CD14-positive monocyte (primary cell): ENCODE data around the gene EEF1AKMT2. TPM values are rescaled to one million over a fixed set of nuclear protein-coding genes. Genes with fewer than 3 reads are reported as not detected.

ENCODE experiments used
- DNase-seq, 3 donors: peaks; one replicate each; pipeline ENCODE4 v3.0.0-alpha.2; 2011 to 2022
- H2AFZ ChIP-seq: 2 replicates; pipeline ENCODE4 v1.6.0; 2012; ENCODE audit warnings: mild to moderate bottlenecking, low read depth, low read length, inconsistent platforms; ENCODE audit not compliant: insufficient read depth, poor library complexity, severe bottlenecking
- H3K27ac ChIP-seq, 2 donors: 1 replicate in 1 of 2; 2 replicates in 1 of 2; pipeline ENCODE4 v1.5.1; 2012 to 2013; ENCODE audit warnings: low read length in 2 of 2, control low read depth in 1 of 2, inconsistent platforms in 1 of 2, low read depth in 1 of 2, mild to moderate bottlenecking in 1 of 2
- H3K27me3 ChIP-seq, 2 donors: one replicate each; pipeline versions ENCODE4 v1.6.0 to v1.6.1; 2011 to 2013; ENCODE audit warnings: low read length in 2 of 2; ENCODE audit not compliant: control insufficient read depth in 2 of 2, insufficient read depth in 2 of 2
- H3K36me3 ChIP-seq, 2 donors: replicated peaks in 1 of 2; 1 replicate in 1 of 2; 2 replicates in 1 of 2; pipeline versions ENCODE4 v1.5.1 to v1.6.1; 2012 to 2013; ENCODE audit warnings: low read length in 2 of 2, control low read depth in 1 of 2, inconsistent platforms in 1 of 2, mild to moderate bottlenecking in 1 of 2; ENCODE audit not compliant: insufficient read depth in 2 of 2, control insufficient read depth in 1 of 2
- H3K4me1 ChIP-seq, 2 donors: 1 replicate in 1 of 2; 2 replicates in 1 of 2; pipeline versions ENCODE4 v1.5.1 to v1.6.1; 2012 to 2013; ENCODE audit warnings: low read length in 2 of 2, control low read depth in 1 of 2, inconsistent platforms in 1 of 2, mild to moderate bottlenecking in 1 of 2, moderate library complexity in 1 of 2; ENCODE audit not compliant: insufficient read depth in 2 of 2, control insufficient read depth in 1 of 2
- H3K4me2 ChIP-seq: replicated peaks from 2 replicates; pipeline ENCODE3; 2012; ENCODE audit warnings: low read length, moderate library complexity, mild to moderate bottlenecking; ENCODE audit not compliant: poor library complexity, severe bottlenecking; ENCODE audit errors: extremely low read depth
- H3K4me3 ChIP-seq, 3 experiments: fragments of 200-600 bp in 1 of 3; sonication (generic) in 1 of 3; replicated peaks in 1 of 3; 1 replicate in 2 of 3; 2 replicates in 1 of 3; pipeline ENCODE4 v1.5.1; 2011 to 2013; ENCODE audit warnings: low read length in 3 of 3, mild to moderate bottlenecking in 3 of 3, control low read depth in 2 of 3, low read depth in 2 of 3, inconsistent platforms in 1 of 3, moderate library complexity in 1 of 3
- H3K79me2 ChIP-seq: 2 replicates; pipeline ENCODE4 v1.6.0; 2012; ENCODE audit warnings: mild to moderate bottlenecking, control low read depth, inconsistent platforms, low read length, moderate library complexity; ENCODE audit not compliant: insufficient read depth
- H3K9ac ChIP-seq: 2 replicates; pipeline ENCODE4 v1.6.0; 2017; ENCODE audit warnings: low read length, mild to moderate bottlenecking; ENCODE audit not compliant: insufficient read depth, poor library complexity, severe bottlenecking
- H3K9me3 ChIP-seq, 2 donors: replicated peaks in 1 of 2; 1 replicate in 1 of 2; 2 replicates in 1 of 2; pipeline versions ENCODE4 v1.5.1 to v1.6.1; 2012 to 2013; ENCODE audit warnings: low read length in 2 of 2, control low read depth in 1 of 2; ENCODE audit not compliant: control insufficient read depth in 1 of 2, insufficient read depth in 1 of 2
- H4K20me1 ChIP-seq: 2 replicates; pipeline ENCODE4 v1.6.0; 2012; ENCODE audit warnings: mild to moderate bottlenecking, low read length, control low read depth, moderate library complexity; ENCODE audit not compliant: insufficient read depth
- H3K27ac Mint-ChIP-seq, 7 donors: one replicate each; pipeline ENCODE4 v1.8.0; 2020; ENCODE audit warnings: mild to moderate bottlenecking in 7 of 7, mixed read lengths in 7 of 7, moderate library complexity in 6 of 7, inconsistent platforms in 2 of 7
- H3K27me3 Mint-ChIP-seq, 3 donors: one replicate each; pipeline ENCODE4 v1.8.0; 2021 to 2022; ENCODE audit warnings: low read depth in 3 of 3, mild to moderate bottlenecking in 3 of 3, mixed read lengths in 3 of 3, moderate library complexity in 3 of 3, inconsistent platforms in 1 of 3
- H3K36me3 Mint-ChIP-seq, 2 donors: one replicate each; pipeline ENCODE4 v1.8.0; 2020; ENCODE audit warnings: mixed read lengths in 2 of 2, inconsistent platforms in 1 of 2, mild to moderate bottlenecking in 1 of 2
- H3K4me1 Mint-ChIP-seq: one replicate; pipeline ENCODE4 v1.8.0; 2020; ENCODE audit warnings: mild to moderate bottlenecking, mixed read lengths
- H3K4me3 Mint-ChIP-seq, 2 donors: one replicate each; pipeline ENCODE4 v1.8.0; 2020; ENCODE audit warnings: mild to moderate bottlenecking in 2 of 2, mixed read lengths in 2 of 2, moderate library complexity in 1 of 2
- H3K9me3 Mint-ChIP-seq, 7 donors: one replicate each; pipeline ENCODE4 v1.8.0; 2020 to 2022; ENCODE audit warnings: mixed read lengths in 7 of 7, mild to moderate bottlenecking in 6 of 7, moderate library complexity in 6 of 7, inconsistent platforms in 2 of 7
- CTCF ChIP-seq: fragments of 200-600 bp; IDR thresholded peaks from one replicate; pipeline ENCODE4 v1.8.0; 2022; ENCODE audit warnings: antibody characterized with exemption, mild to moderate bottlenecking
- WGBS: methylation state at CpG from one replicate; pipeline ENCODE4 v1.1.5; 2013; ENCODE audit warnings: missing lambda C conversion rate; ENCODE audit not compliant: insufficient coverage; 5-methylcytosine and 5-hydroxymethylcytosine counted together
- intact Hi-C, 2 donors: fragments of 100-400 bp; cut with micrococcal nuclease; formaldehyde crosslinking; loops; one replicate each; pipeline versions ENCODE4 v1.15.0 to v1.15.1; 2023
- polyA plus RNA-seq, 3 donors: library from polyadenylated mRNA; depleted of rRNA in 1 of 3; unstranded in 2 of 3; stranded (reverse) in 1 of 3; fragments of 300-500 nt in 2 of 3; fragments of >200 nt in 1 of 3; fragmentation: Illumina TruSeq in 2 of 3; gene quantifications; 1 replicate in 2 of 3; 2 replicates in 1 of 3; pipeline ENCODE4 v1.2.3, GENCODE V29; 2012 to 2021
- small RNA-seq: library from RNA; depleted of rRNA; stranded (forward); fragments of <200 nt; gene quantifications from one replicate; pipeline ENCODE3, GENCODE V24; 2012; ENCODE audit warnings: low read depth; ENCODE audit not compliant: insufficient read length

EEF1AKMT2 gene
- polyA plus RNA-seq, 3 donors = 7.6 to 13.6 (median 8.2) TPM

GRCh38 chr10:124708922-124709520 is 82.7 kb downstream of the EEF1AKMT2 start:
- H3K4me3 ChIP-seq = peak overlapping the region in 1 of 3 experiments; percentile 33
- Mint-ChIP-seq H3K4me3 (peak overlapping the region in 1 of 2 donors; percentile 2), H3K27me3 (peaks cover 0 to 1% (median 0%) of the 10 kb centered on the region in 3 donors), H3K9me3 (no peaks in the 10 kb centered on the region), H3K36me3 (peaks cover 44 to 55% of the 10 kb centered on the region in 2 donors), H3K27ac (peak overlapping the region; percentile 82 to 94 (median 86)), H3K4me1 (peaks cover 63% of the 10 kb centered on the region)
- H3K9me3 ChIP-seq = no peaks in the 10 kb centered on the region
- TF ChIP-seq CTCF = no peak
- peak in 1 of 3 donors; percentile 41 for DNase-seq
- peaks cover 49 to 63% of the 10 kb centered on the region in 2 donors for H3K4me1 ChIP-seq
- peaks cover 27 to 34% of the 10 kb centered on the region in 2 donors for H3K36me3 ChIP-seq
- H4K20me1 ChIP-seq = peaks cover 100% of the 10 kb centered on the region
- H3K27me3 ChIP-seq = no peaks in the 10 kb centered on the region
- peak overlapping the region; percentile 64 to 77 for H3K27ac ChIP-seq
- H2AFZ ChIP-seq = no peak overlapping the region
- intact Hi-C loops = loop anchor here in 1 of 2 donors (5.0 kb wide), 1 partner anchor 33 kb away; the partner anchor contains the start of gene FAM53B
- H3K4me2 ChIP-seq = peak overlapping the region; percentile 48
- WGBS = 85% methylated on average over 4 of the region's 11 CpGs
- peak overlapping the region; percentile 29 for H3K9ac ChIP-seq
- H3K79me2 ChIP-seq = peaks cover 100% of the 10 kb centered on the region

GRCh38 chr10:124708246-124708779 is 83.4 kb downstream of the EEF1AKMT2 start:
- peaks cover 0 to 1% (median 0%) of the 10 kb centered on the region in 3 donors for H3K27me3 Mint-ChIP-seq
- H3K4me3 ChIP-seq = peak overlapping the region in 1 of 3 experiments; percentile 33
- DNase-seq = no peak
- no peak overlapping the region for H3K4me3 Mint-ChIP-seq
- H3K36me3 ChIP-seq = peaks cover 34 to 41% of the 10 kb centered on the region in 2 donors
- H3K27ac Mint-ChIP-seq = peak overlapping the region; percentile 83 to 94 (median 87)
- H3K27ac ChIP-seq = peak overlapping the region; percentile 64 to 77
- no peaks in the 10 kb centered on the region for H3K27me3 ChIP-seq
- peaks cover 98% of the 10 kb centered on the region for H4K20me1 ChIP-seq
- H3K9me3 ChIP-seq = no peaks in the 10 kb centered on the region
- no peaks in the 10 kb centered on the region for H3K9me3 Mint-ChIP-seq
- H3K4me1 Mint-ChIP-seq = peaks cover 61% of the 10 kb centered on the region
- peaks cover 56 to 64% of the 10 kb centered on the region in 2 donors for H3K4me1 ChIP-seq
- peaks cover 100% of the 10 kb centered on the region for H3K79me2 ChIP-seq
- intact Hi-C loops = loop anchor here in 1 of 2 donors (5.0 kb wide), 1 partner anchor 34 kb away; the partner anchor contains the start of gene FAM53B
- TF ChIP-seq CTCF = no peak
- H3K36me3 Mint-ChIP-seq = peaks cover 50 to 56% of the 10 kb centered on the region in 2 donors
- peak overlapping the region; percentile 29 for H3K9ac ChIP-seq
- H3K4me2 ChIP-seq = peak overlapping the region; percentile 48
- H2AFZ ChIP-seq = no peak overlapping the region
- 76% methylated on average over 8 of the region's 9 CpGs for WGBS

Small RNA genes within 50 kb of the gene (small RNA-seq; reads per million reads assigned to genes)
- gene RF00019 = not detected

Other genes with a start within 250 kb of the EEF1AKMT2 start
- 10 to 100 TPM in 2 of 3 donors, 1 to 10 TPM in 1; 5.8 to 23.3 (median 12.6) TPM for gene FAM53B, start 47.5 kb downstream of the EEF1AKMT2 start, polyA plus RNA-seq
- gene ABRAXAS2, start 9.9 kb upstream of the EEF1AKMT2 start, polyA plus RNA-seq = 10 to 100 TPM in 1 of 3 donors, 1 to 10 TPM in 2; 6.2 to 10.3 (median 9.0) TPM
- 1 to 10 TPM; 2.7 to 5.6 (median 3.1) TPM for gene ZRANB1, start 150.2 kb upstream of the EEF1AKMT2 start, polyA plus RNA-seq